Measurements from ENCODE around the gene MARCHF2.

MARCHF2 gene

GRCh38 chr19:8461891-8462290 lies 48.8 kb downstream of the MARCHF2 start:
- Histone ChIP-seq H3K27me3 (ENCODE audit: low read length) (no peaks in the 10 kb centered on the region), H3K79me2 (ENCODE audit: insufficient read depth, low read length) (peaks cover 86% of the 10 kb centered on the region), H3K4me3 (ENCODE audit: insufficient read depth, low read length, poor library complexity, severe bottlenecking) (no peak overlapping the region), H3F3A (ENCODE audit: insufficient read depth) (0 out of 2 replicates have a peak, but pooled peaks cover 5% of the 10 kb centered on the region), H3K4me2 (ENCODE audit: low read depth, low read length, poor library complexity, severe bottlenecking) (no peak overlapping the region), H3K9ac (ENCODE audit: low read length) (no peak overlapping the region), H2AFZ (ENCODE audit: low read depth, low read length, severe bottlenecking) (no peak overlapping the region), H3K9me2 (replicated peaks; ENCODE audit: insufficient read depth, low read length) (no peaks in the 10 kb centered on the region), H3K9me3 (ENCODE audit: insufficient read depth, low read length) (no peaks in the 10 kb centered on the region), H3K36me3 (ENCODE audit: low read length) (peaks cover 40% of the 10 kb centered on the region), H3K27ac (ENCODE audit: low read depth, low read length) (no peak overlapping the region), H4K20me1 (ENCODE audit: low read depth, low read length) (peaks cover 59% of the 10 kb centered on the region)
- TF ChIP-seq EZH2phosphoT487 (conservative IDR thresholded peaks at IDR 0.05; ENCODE audit: low read length) (no peak), CTCF (IDR thresholded peaks at IDR 0.05; ENCODE audit: insufficient read depth, low read length, poor library complexity, severe bottlenecking) (no peak)

GRCh38 chr19:8462571-8462970 lies 49.5 kb downstream of the MARCHF2 start:
- H3K36me3 ChIP-seq (ENCODE audit: low read length) = peaks cover 38% of the 10 kb centered on the region
- H3K9me2 ChIP-seq (replicated peaks; ENCODE audit: insufficient read depth, low read length) = no peaks in the 10 kb centered on the region
- no peaks in the 10 kb centered on the region for H3K27me3 ChIP-seq (ENCODE audit: low read length)
- no peak overlapping the region for H3K4me3 ChIP-seq (ENCODE audit: insufficient read depth, low read length, poor library complexity, severe bottlenecking)
- H3K9me3 ChIP-seq (ENCODE audit: insufficient read depth, low read length) = no peaks in the 10 kb centered on the region
- peaks cover 52% of the 10 kb centered on the region for H4K20me1 ChIP-seq (ENCODE audit: low read depth, low read length)
- H3K27ac ChIP-seq (ENCODE audit: low read depth, low read length) = no peak overlapping the region
- no peak overlapping the region for H2AFZ ChIP-seq (ENCODE audit: low read depth, low read length, severe bottlenecking)
- no peak for TF ChIP-seq CTCF (IDR thresholded peaks at IDR 0.05; ENCODE audit: insufficient read depth, low read length, poor library complexity, severe bottlenecking)
- TF ChIP-seq EZH2phosphoT487 (conservative IDR thresholded peaks at IDR 0.05; ENCODE audit: low read length) = no peak
- peaks cover 79% of the 10 kb centered on the region for H3K79me2 ChIP-seq (ENCODE audit: insufficient read depth, low read length)
- H3K9ac ChIP-seq (ENCODE audit: low read length) = no peak overlapping the region
- no peak overlapping the region for H3K4me2 ChIP-seq (ENCODE audit: low read depth, low read length, poor library complexity, severe bottlenecking)
- 0 out of 2 replicates have a peak, but pooled peaks cover 5% of the 10 kb centered on the region for H3F3A ChIP-seq (ENCODE audit: insufficient read depth)

- no peak overlapping the region for H3K4me2 ChIP-seq (ENCODE audit: low read depth, low read length, poor library complexity, severe bottlenecking)
- H3K9me3 ChIP-seq (ENCODE audit: insufficient read depth, low read length) = no peaks in the 10 kb centered on the region
- no peaks in the 10 kb centered on the region for H3K9me2 ChIP-seq (replicated peaks; ENCODE audit: insufficient read depth, low read length)
- peaks cover 44% of the 10 kb centered on the region for H4K20me1 ChIP-seq (ENCODE audit: low read depth, low read length)
- H3K27me3 ChIP-seq (ENCODE audit: low read length) = no peaks in the 10 kb centered on the region
- H3F3A ChIP-seq (ENCODE audit: insufficient read depth) = 0 out of 2 replicates have a peak, but pooled peaks cover 5% of the 10 kb centered on the region
- peaks cover 75% of the 10 kb centered on the region for H3K79me2 ChIP-seq (ENCODE audit: insufficient read depth, low read length)
- TF ChIP-seq EZH2phosphoT487 (conservative IDR thresholded peaks at IDR 0.05; ENCODE audit: low read length) = no peak
- no peak for TF ChIP-seq CTCF (IDR thresholded peaks at IDR 0.05; ENCODE audit: insufficient read depth, low read length, poor library complexity, severe bottlenecking)
- H3K4me3 ChIP-seq (ENCODE audit: insufficient read depth, low read length, poor library complexity, severe bottlenecking) = no peak overlapping the region
- peaks cover 33% of the 10 kb centered on the region for H3K36me3 ChIP-seq (ENCODE audit: low read length)
- H2AFZ ChIP-seq (ENCODE audit: low read depth, low read length, severe bottlenecking) = no peak overlapping the region
- no peak overlapping the region for H3K9ac ChIP-seq (ENCODE audit: low read length)
- H3K27ac ChIP-seq (ENCODE audit: low read depth, low read length) = no peak overlapping the region
These were observed 50.3 kb downstream of the MARCHF2 start for GRCh38 chr19:8463365-8463764.
